K562 (cell line): ENCODE results near the gene CMSS1. TPM values are rescaled to one million over a fixed set of nuclear protein-coding genes. Genes with fewer than 3 reads are reported as not detected.

ENCODE experiments used
- CREBBP ChIP-seq: IDR thresholded peaks from one replicate; pipeline ENCODE4 v1.6.1; 2012; ENCODE audit warnings: low read depth, mild to moderate bottlenecking, control low read depth, inconsistent platforms, low read length
- CTBP1 ChIP-seq: fragments of 450-650 bp; IDR thresholded peaks from 2 replicates; pipeline ENCODE4 v1.6.1; 2016; ENCODE audit warnings: borderline replicate concordance
- E2F8 ChIP-seq: fragments of 450-650 bp; IDR thresholded peaks from 2 replicates; pipeline ENCODE4 v1.7.1; 2018; ENCODE audit warnings: mild to moderate bottlenecking, low read depth; ENCODE audit not compliant: partially characterized antibody
- FOXA1 ChIP-seq: fragments of 450-650 bp; IDR thresholded peaks from 2 replicates; pipeline ENCODE4 v1.6.1; 2016; ENCODE audit warnings: mild to moderate bottlenecking, borderline replicate concordance
- HEY1 ChIP-seq: fragments of 250-450 bp; sonication (Bioruptor Pico); IDR thresholded peaks from 2 replicates; pipeline ENCODE4 v1.5.0; 2020; ENCODE audit warnings: mild to moderate bottlenecking, moderate library complexity, borderline replicate concordance
- IFI16 ChIP-seq: fragments of 250-450 bp; sonication (Bioruptor Pico); IDR thresholded peaks from 2 replicates; pipeline ENCODE4 v2.1.2; 2022; ENCODE audit warnings: mild to moderate bottlenecking, inconsistent platforms
- ILK ChIP-seq: fragments of 450-650 bp; IDR thresholded peaks from 2 replicates; pipeline ENCODE4 v1.6.1; 2016; ENCODE audit warnings: missing genetic modification characterization, low read depth, mild to moderate bottlenecking, missing compliant biosample characterization, moderate library complexity, borderline replicate concordance
- KAT8 ChIP-seq: fragments of 450-650 bp; IDR thresholded peaks from 2 replicates; pipeline ENCODE4 v1.6.1; 2016; ENCODE audit warnings: low read depth, mild to moderate bottlenecking
- MNT ChIP-seq, 2 experiments: fragments of 450-650 bp; conservative IDR thresholded peaks; 2 replicates each; pipeline ENCODE4 v1.6.1; 2017; ENCODE audit warnings: mild to moderate bottlenecking in 2 of 2, moderate library complexity in 2 of 2
- MTA3 ChIP-seq: fragments of 450-650 bp; formaldehyde crosslinking; IDR thresholded peaks from 2 replicates; pipeline ENCODE4 v1.6.1; 2017; ENCODE audit warnings: mild to moderate bottlenecking, borderline replicate concordance
- NFE2 ChIP-seq: IDR thresholded peaks from 2 replicates; pipeline ENCODE4 v1.6.1; 2014; ENCODE audit warnings: antibody characterized with exemption, low read depth
- PHF21A ChIP-seq: fragments of 450-650 bp; IDR thresholded peaks from 2 replicates; pipeline ENCODE4 v1.6.1; 2017; ENCODE audit warnings: low read depth, borderline replicate concordance
- PTRF ChIP-seq: fragments of 450-650 bp; IDR thresholded peaks from 2 replicates; pipeline ENCODE4 v1.6.1; 2016; ENCODE audit warnings: mild to moderate bottlenecking, missing genetic modification characterization, missing compliant biosample characterization
- SETDB1 ChIP-seq: IDR thresholded peaks from one replicate; pipeline ENCODE4 v1.6.1; 2012; ENCODE audit warnings: low read length, control low read depth, inconsistent platforms
- TEAD2 ChIP-seq: fragments of 450-650 bp; IDR thresholded peaks from 2 replicates; pipeline ENCODE4 v1.6.1; 2016; ENCODE audit warnings: missing genetic modification characterization, control low read depth, missing compliant biosample characterization
- U2AF1 ChIP-seq: fragments of 200-400 bp; formaldehyde crosslinking; optimal IDR thresholded peaks from 2 replicates; pipeline ENCODE3; 2017; ENCODE audit warnings: mild to moderate bottlenecking, low read depth, low read length, moderate library complexity
- YBX1 ChIP-seq: fragments of 450-650 bp; IDR thresholded peaks from 2 replicates; pipeline ENCODE4 v1.7.1; 2016; ENCODE audit warnings: mild to moderate bottlenecking
- ZC3H8 ChIP-seq: fragments of 450-650 bp; IDR thresholded peaks from 2 replicates; pipeline ENCODE4 v1.6.1; 2017
- ZNF699 ChIP-seq: fragments of 250-450 bp; sonication (Bioruptor Pico); IDR thresholded peaks from 2 replicates; pipeline ENCODE4 v1.8.0; 2021; ENCODE audit warnings: mild to moderate bottlenecking, moderate library complexity; ENCODE audit not compliant: insufficient replicate concordance
- ZNF830 ChIP-seq: fragments of 250-450 bp; sonication (Bioruptor Pico); IDR thresholded peaks from 2 replicates; pipeline ENCODE4 v1.5.0; 2021; ENCODE audit warnings: mild to moderate bottlenecking
- polyA plus RNA-seq, 8 experiments: library from polyadenylated mRNA; depleted of rRNA in 4 of 8; stranded (reverse) in 5 of 8; unstranded in 3 of 8; fragments of >200 nt; fragmentation: Nextera tagmentation in 2 of 8; fragmentation: Illumina TruSeq in 1 of 8; extraction: Ambion mirVana in 2 of 8; extraction: Trizol in 1 of 8; gene quantifications; 2 replicates each; pipeline versions ENCODE4 v1.2.1 to v1.2.3, GENCODE V29; 2011 to 2014; ENCODE audit warnings: inconsistent platforms in 1 of 8, missing spikeins in 1 of 8
- total RNA-seq, 7 experiments: library from RNA; depleted of rRNA in 6 of 7; stranded (reverse); fragments of >200 nt in 6 of 7; fragmentation: Illumina TruSeq in 2 of 7; extraction: Trizol in 2 of 7; gene quantifications; 2 replicates each; pipeline versions ENCODE4 v1.2.1 to v1.2.3, GENCODE V29; 2011 to 2021; ENCODE audit warnings: low replicate concordance in 1 of 7
- TF ChIP-seq, protein P1 (sequence below): fragments of 450-650 bp; IDR thresholded peaks from 2 replicates; pipeline ENCODE4 v1.6.1; 2016; ENCODE audit warnings: borderline replicate concordance
- TF ChIP-seq, protein P2 (sequence below): fragments of 450-650 bp; formaldehyde crosslinking; IDR thresholded peaks from 2 replicates; pipeline ENCODE4 v1.4.0; 2022; ENCODE audit warnings: missing genetic modification characterization

CMSS1 gene
- total and polyA plus RNA-seq, 9 of the 15 experiments (the other 6 are each of a cell fraction or from before 2014, with no cell fraction given) = 46.9 to 109 (median 72.3) TPM

DNA sequence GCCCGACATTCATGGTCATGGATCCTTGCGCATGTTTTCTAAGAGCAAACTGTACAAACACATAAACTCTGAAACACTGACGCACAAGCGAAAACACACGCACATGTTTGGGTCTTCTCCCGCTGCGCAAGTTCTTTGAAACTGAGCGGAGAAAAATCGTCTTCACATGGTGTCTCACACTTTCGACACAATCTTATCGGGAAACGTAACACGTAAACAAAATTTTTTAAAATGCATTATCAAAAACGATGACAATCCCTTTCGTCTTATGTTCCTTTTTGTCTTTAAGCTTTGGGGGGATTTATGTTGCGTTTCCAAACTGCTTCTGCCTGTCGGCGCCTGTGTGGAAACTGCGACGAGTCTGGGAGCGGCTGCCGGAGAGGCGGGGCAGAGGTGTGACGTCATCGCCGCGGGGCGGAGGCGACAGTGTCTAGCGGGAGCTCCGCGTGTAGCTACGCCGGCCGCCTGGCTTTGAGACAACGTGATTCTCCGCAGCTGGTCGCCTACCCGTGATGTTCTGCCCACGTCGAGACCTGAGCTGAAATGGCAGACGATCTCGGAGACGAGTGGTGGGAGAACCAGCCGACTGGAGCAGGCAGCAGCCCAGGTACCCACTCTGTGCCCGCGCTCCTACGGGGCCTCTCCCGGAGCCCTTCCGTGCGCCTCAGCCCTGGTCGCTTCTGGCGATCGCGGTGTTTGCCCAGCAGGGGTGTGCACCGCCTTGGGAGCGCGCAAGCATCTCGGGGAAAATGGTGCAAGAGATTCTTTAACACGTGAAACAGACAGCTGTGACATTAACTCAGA, at the start of gene CMSS1 (continued):
- peak; percentile 74; the same call in 1 of the 2 replicates for TF ChIP-seq MTA3
- TF ChIP-seq ZNF830 = no peak
- TF ChIP-seq PTRF (tag) = no peak
- no peak for TF ChIP-seq SETDB1
- peak; percentile 97 to 99 for TF ChIP-seq MNT (conservative IDR thresholded peaks at IDR 0.05)
- no peak for TF ChIP-seq ZNF699 (CRISPR knock-in tag)
- TF ChIP-seq HEY1 = no peak
- peak; percentile 65 for TF ChIP-seq CTBP1
- no peak for TF ChIP-seq U2AF1
- peak; percentile 42 for TF ChIP-seq E2F8
- TF ChIP-seq KAT8 = no peak
- TF ChIP-seq, protein P1, sequence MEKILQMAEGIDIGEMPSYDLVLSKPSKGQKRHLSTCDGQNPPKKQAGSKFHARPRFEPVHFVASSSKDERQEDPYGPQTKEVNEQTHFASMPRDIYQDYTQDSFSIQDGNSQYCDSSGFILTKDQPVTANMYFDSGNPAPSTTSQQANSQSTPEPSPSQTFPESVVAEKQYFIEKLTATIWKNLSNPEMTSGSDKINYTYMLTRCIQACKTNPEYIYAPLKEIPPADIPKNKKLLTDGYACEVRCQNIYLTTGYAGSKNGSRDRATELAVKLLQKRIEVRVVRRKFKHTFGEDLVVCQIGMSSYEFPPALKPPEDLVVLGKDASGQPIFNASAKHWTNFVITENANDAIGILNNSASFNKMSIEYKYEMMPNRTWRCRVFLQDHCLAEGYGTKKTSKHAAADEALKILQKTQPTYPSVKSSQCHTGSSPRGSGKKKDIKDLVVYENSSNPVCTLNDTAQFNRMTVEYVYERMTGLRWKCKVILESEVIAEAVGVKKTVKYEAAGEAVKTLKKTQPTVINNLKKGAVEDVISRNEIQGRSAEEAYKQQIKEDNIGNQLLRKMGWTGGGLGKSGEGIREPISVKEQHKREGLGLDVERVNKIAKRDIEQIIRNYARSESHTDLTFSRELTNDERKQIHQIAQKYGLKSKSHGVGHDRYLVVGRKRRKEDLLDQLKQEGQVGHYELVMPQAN = peak; percentile 96
- TF ChIP-seq, protein P2, sequence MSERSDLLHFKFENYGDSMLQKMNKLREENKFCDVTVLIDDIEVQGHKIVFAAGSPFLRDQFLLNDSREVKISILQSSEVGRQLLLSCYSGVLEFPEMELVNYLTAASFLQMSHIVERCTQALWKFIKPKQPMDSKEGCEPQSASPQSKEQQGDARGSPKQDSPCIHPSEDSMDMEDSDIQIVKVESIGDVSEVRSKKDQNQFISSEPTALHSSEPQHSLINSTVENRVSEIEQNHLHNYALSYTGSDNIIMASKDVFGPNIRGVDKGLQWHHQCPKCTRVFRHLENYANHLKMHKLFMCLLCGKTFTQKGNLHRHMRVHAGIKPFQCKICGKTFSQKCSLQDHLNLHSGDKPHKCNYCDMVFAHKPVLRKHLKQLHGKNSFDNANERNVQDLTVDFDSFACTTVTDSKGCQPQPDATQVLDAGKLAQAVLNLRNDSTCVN (CRISPR knock-in tag) = no peak
- no peak for TF ChIP-seq TEAD2 (tag)
- TF ChIP-seq ILK (tag) = no peak
- no peak for TF ChIP-seq IFI16 (CRISPR knock-in tag)
- TF ChIP-seq ZC3H8 = no peak
- no peak for TF ChIP-seq NFE2
- no peak for TF ChIP-seq FOXA1
- no peak for TF ChIP-seq YBX1
- 0 out of 2 replicates have a peak, but pooled peaks have one; percentile 47 for TF ChIP-seq PHF21A
- no peak for TF ChIP-seq CREBBP
